Ishikawa (cell line): ENCODE results near the gene AQP7.

ENCODE experiments used
- CEBPB ChIP-seq: IDR thresholded peaks from 2 replicates; pipeline ENCODE4 v1.6.1; 2012
- EP300 ChIP-seq: IDR thresholded peaks from 2 replicates; pipeline ENCODE4 v1.6.1; 2012; ENCODE audit warnings: borderline replicate concordance
- NFIC ChIP-seq: IDR thresholded peaks from 2 replicates; pipeline ENCODE4 v1.6.1; 2012
- RAD21 ChIP-seq: IDR thresholded peaks from 2 replicates; pipeline ENCODE4 v1.6.1; 2012; ENCODE audit warnings: low read depth
- TF ChIP-seq, protein P1 (sequence below): IDR thresholded peaks from 2 replicates; pipeline ENCODE4 v1.6.1; 2012; ENCODE audit warnings: low read depth, mild to moderate bottlenecking
- TF ChIP-seq, protein P2 (sequence below): IDR thresholded peaks from 2 replicates; pipeline ENCODE4 v1.6.1; 2012

DNA sequence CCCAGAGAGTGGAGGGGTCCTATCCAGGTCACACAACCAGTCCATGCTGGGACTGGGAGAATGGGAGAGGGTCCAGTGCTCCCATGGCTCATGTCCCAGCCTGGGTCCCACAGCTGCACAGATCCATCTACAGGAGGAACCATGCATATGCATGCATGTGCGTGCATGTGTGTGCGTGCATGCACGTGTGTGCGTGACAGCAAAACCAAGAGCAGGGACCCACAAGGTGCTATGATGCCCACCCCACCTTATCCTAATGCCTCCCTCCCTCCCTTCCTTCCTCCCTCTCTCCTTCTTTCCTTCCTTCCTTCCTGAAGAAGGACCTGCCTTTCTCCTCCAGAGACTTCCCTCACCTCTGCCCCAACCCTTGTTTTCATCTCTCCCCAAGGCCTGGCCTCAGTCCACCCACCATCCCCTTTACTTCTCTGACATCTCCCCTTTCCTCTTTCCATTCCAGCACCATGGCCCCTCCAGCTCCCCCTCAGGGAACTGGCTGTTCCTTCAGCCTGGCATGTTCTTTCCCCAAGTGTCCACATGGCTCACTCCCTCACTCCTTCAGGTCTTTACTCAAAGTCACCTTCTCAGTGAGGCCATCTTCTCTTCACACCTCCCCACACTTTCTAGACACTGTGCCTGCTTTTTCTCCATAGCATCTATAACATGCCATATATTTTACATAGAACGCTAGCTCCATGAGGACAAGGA is 21.8 kb downstream of the AQP7 start:
- TF ChIP-seq RAD21 (no peak), CEBPB (no peak), EP300 (no peak), NFIC (no peak)
- TF ChIP-seq, protein P1, sequence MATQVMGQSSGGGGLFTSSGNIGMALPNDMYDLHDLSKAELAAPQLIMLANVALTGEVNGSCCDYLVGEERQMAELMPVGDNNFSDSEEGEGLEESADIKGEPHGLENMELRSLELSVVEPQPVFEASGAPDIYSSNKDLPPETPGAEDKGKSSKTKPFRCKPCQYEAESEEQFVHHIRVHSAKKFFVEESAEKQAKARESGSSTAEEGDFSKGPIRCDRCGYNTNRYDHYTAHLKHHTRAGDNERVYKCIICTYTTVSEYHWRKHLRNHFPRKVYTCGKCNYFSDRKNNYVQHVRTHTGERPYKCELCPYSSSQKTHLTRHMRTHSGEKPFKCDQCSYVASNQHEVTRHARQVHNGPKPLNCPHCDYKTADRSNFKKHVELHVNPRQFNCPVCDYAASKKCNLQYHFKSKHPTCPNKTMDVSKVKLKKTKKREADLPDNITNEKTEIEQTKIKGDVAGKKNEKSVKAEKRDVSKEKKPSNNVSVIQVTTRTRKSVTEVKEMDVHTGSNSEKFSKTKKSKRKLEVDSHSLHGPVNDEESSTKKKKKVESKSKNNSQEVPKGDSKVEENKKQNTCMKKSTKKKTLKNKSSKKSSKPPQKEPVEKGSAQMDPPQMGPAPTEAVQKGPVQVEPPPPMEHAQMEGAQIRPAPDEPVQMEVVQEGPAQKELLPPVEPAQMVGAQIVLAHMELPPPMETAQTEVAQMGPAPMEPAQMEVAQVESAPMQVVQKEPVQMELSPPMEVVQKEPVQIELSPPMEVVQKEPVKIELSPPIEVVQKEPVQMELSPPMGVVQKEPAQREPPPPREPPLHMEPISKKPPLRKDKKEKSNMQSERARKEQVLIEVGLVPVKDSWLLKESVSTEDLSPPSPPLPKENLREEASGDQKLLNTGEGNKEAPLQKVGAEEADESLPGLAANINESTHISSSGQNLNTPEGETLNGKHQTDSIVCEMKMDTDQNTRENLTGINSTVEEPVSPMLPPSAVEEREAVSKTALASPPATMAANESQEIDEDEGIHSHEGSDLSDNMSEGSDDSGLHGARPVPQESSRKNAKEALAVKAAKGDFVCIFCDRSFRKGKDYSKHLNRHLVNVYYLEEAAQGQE = no peak
- TF ChIP-seq, protein P2, sequence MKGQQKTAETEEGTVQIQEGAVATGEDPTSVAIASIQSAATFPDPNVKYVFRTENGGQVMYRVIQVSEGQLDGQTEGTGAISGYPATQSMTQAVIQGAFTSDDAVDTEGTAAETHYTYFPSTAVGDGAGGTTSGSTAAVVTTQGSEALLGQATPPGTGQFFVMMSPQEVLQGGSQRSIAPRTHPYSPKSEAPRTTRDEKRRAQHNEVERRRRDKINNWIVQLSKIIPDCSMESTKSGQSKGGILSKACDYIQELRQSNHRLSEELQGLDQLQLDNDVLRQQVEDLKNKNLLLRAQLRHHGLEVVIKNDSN = no peak
